Nephron progenitor cell (in vitro differentiated cells): Measurements from ENCODE around the gene OR51I1.

Experiments
- DNase-seq: peaks from one replicate; pipeline ENCODE4 v3.0.0; 2021
- H3K27ac Mint-ChIP-seq: 2 replicates; pipeline ENCODE4 v1.8.0; 2021; ENCODE audit warnings: mild to moderate bottlenecking, moderate library complexity, mixed read lengths
- H3K27me3 Mint-ChIP-seq: 2 replicates; pipeline ENCODE4 v1.8.0; 2021; ENCODE audit warnings: mild to moderate bottlenecking, low read depth, mixed read lengths; ENCODE audit not compliant: poor library complexity
- H3K36me3 Mint-ChIP-seq: 2 replicates; pipeline ENCODE4 v1.8.0; 2021; ENCODE audit warnings: low read depth, mixed read lengths
- H3K4me1 Mint-ChIP-seq: 2 replicates; pipeline ENCODE4 v1.8.0; 2021; ENCODE audit warnings: mixed read lengths
- H3K4me3 Mint-ChIP-seq: 2 replicates; pipeline ENCODE4 v1.8.0; 2021; ENCODE audit warnings: mild to moderate bottlenecking, moderate library complexity, mixed read lengths
- H3K9me3 Mint-ChIP-seq: 2 replicates; pipeline ENCODE4 v1.8.0; 2021; ENCODE audit warnings: mild to moderate bottlenecking, moderate library complexity, mixed read lengths
- CTCF ChIP-seq: fragments of 200-600 bp; sonication (generic); IDR thresholded peaks from 2 replicates; pipeline ENCODE4 v1.5.0; 2021; ENCODE audit warnings: antibody characterized with exemption

OR51I1 gene

DNA sequence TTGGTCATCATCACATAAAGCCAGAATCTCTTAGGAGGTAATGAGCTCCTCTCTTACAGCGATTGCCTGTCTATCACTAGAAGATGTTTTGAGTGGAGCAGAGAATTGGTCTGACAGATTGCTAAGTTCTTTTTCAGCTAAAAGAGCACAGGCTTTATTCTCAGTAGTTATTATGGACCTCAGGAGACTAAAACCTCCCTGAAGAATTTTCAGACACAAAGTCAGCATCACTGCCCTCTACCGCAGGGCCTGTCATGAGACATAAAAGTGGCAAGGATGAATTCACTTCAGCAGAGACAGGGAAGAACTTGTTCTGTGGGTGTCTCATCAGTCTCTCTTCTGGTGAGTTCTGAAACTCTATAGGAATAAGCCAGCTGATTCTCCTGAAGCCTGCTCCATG is 7.7 kb upstream of the OR51I1 start, which contains the start of gene OR51I2:
Gene OR51I2 (plus strand): TSS at position 301 of the 400 bp plus-strand sequence. CDS start 4,166 bp downstream, outside the sequence.
- Mint-ChIP-seq H3K4me3 (no peak within 1 kb of the TSS), H3K36me3 (no peaks in the 10 kb centered on the region), H3K27me3 (peaks cover 16% of the 10 kb centered on the region), H3K4me1 (no peaks in the 10 kb centered on the region), H3K27ac (no peak within 1 kb of the TSS), H3K9me3 (no peaks in the 10 kb centered on the region)
- TF ChIP-seq CTCF, result no peak
- DNase-seq, result no peak

DNA sequence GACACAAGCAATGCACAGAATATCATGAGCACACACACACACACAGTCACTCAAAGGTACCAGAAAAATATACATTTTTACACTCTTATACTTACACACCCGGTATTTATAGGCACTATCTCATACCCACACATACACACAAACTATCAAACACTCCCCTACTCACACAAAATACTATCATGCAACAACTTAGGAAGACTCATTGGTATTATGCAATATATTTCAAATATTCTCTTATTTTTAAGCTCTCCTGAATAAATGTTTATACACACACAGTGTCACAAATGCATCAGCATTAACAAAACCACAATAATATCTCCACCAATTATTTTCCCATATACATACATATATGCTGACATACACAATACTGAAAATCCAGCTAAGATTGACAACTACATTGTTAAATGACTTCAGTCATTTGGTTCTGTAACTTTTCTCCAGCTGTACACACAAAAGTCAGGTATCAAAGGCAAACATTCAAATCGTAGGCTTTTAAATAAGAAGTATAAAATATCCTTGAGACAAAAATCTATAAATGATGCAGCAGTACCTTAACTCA is 2.6 kb upstream of the OR51I1 start:
- no peaks in the 10 kb centered on the region for H3K4me1 Mint-ChIP-seq
- TF ChIP-seq CTCF, result no peak
- no peak overlapping the region for H3K4me3 Mint-ChIP-seq
- no peaks in the 10 kb centered on the region for H3K9me3 Mint-ChIP-seq
- no peak for DNase-seq
- peaks cover 16% of the 10 kb centered on the region for H3K27me3 Mint-ChIP-seq
- H3K36me3 Mint-ChIP-seq, result no peaks in the 10 kb centered on the region
- no peak overlapping the region for H3K27ac Mint-ChIP-seq

DNA sequence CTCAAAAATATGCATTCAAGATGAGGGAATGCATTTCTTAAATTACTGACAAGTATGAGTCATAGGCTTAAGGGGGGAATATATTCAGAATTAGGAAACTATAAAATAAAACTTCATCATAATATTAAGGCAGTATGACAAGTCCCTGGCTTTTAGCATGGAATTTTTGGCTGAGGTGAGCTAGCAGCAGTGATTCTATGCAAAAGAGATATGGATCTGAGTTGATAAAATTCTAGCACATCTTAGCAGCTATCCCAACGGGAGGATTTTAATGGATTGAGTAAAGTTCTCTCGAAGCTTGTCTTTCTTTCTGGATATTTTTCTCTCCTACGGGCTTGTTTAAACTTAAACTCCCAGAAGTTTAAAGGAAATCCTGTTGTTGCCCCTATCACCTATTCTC is 18.2 kb downstream of the OR51I1 start:
- TF ChIP-seq CTCF, result no peak
- H3K4me3 Mint-ChIP-seq, result no peak overlapping the region
- no peaks in the 10 kb centered on the region for H3K4me1 Mint-ChIP-seq
- no peaks in the 10 kb centered on the region for H3K36me3 Mint-ChIP-seq
- peaks cover 3% of the 10 kb centered on the region for H3K27me3 Mint-ChIP-seq
- no peak for DNase-seq
- peaks cover 4% of the 10 kb centered on the region for H3K9me3 Mint-ChIP-seq
- H3K27ac Mint-ChIP-seq, result no peak overlapping the region

- H3K27me3 Mint-ChIP-seq, result peaks cover 3% of the 10 kb centered on the region
- H3K4me1 Mint-ChIP-seq, result no peaks in the 10 kb centered on the region
- H3K27ac Mint-ChIP-seq, result no peak within 1 kb of the TSS
- TF ChIP-seq CTCF, result no peak
- DNase-seq, result no peak
- no peaks in the 10 kb centered on the region for H3K36me3 Mint-ChIP-seq
- peaks cover 4% of the 10 kb centered on the region for H3K9me3 Mint-ChIP-seq
- no peak within 1 kb of the TSS for H3K4me3 Mint-ChIP-seq
Observed at GRCh38 chr11:5421811-5422210, 19.5 kb downstream of the OR51I1 start, which contains the start of gene OR51Q1. OR51Q1 (plus strand) TSS chr11:5422111; CDS start chr11:5422201, 90 bp downstream.

- Mint-ChIP-seq H3K9me3 (peaks cover 4% of the 10 kb centered on the region), H3K4me3 (no peak overlapping the region), H3K36me3 (no peaks in the 10 kb centered on the region), H3K27ac (no peak overlapping the region), H3K27me3 (peaks cover 3% of the 10 kb centered on the region), H3K4me1 (no peaks in the 10 kb centered on the region)
- TF ChIP-seq CTCF, result no peak
- DNase-seq, result peak; percentile 9
Observed at GRCh38 chr11:5420993-5421392, 20.3 kb downstream of the OR51I1 start.

GRCh38 chr11:5405173-5405572 is 36.1 kb downstream of the OR51I1 start:
- no peaks in the 10 kb centered on the region for H3K36me3 Mint-ChIP-seq
- no peak overlapping the region for H3K27ac Mint-ChIP-seq
- H3K4me3 Mint-ChIP-seq, result no peak overlapping the region
- H3K9me3 Mint-ChIP-seq, result no peaks in the 10 kb centered on the region
- TF ChIP-seq CTCF, result no peak
- no peaks in the 10 kb centered on the region for H3K4me1 Mint-ChIP-seq
- peaks cover 8% of the 10 kb centered on the region for H3K27me3 Mint-ChIP-seq
- DNase-seq, result no peak
